Measurements from ENCODE around the gene PCGF3. TPM values are rescaled to one million over a fixed set of nuclear protein-coding genes. Genes with fewer than 3 reads are reported as not detected.

Gene PCGF3
- 10 to 100 TPM; 34.4 to 35.3 TPM for total RNA-seq

DNA sequence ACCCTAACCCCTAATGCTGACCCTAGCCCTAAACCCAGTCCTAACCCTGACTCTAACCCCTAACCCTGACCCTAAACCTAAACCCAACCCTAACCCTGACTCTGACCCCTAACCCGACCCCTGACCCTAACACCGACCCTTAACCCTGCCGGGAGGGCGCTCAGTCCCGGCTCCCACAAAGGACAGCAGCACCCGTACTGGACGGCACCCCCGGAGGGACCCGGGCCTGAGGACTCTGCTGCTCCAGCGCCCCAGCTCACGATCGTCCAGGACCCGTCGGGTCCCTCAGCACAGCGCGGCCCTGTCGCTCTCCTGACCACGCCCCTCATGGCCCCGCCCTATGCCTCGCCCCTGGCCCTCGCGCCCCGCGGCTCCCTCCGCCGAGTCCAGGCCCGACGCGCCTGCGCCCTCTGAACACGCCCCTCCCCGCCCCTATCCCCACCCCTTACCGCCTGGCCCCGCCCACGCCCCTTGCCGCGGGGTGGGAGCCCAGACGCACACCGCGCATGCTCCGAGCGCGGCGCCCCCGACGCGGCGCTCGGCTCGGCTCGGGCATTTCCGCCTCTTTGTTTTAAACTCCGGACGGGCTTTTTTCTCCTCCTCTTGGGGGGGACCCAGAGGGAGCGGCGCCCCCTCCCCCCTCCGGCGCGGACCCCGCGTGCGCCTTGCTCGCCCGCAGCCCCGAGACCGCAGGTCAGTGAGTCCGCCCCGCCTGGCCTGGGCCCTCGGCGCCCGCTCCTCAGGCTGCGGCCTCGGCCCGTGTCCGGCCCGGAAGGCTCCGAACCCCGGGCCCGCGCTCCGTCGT is at the start of gene PCGF3:
Gene PCGF3 (plus strand): TSS at position 555 of the 805 bp plus-strand sequence. CDS start 27,849 bp downstream, outside the sequence.
- ATAC-seq (replicated peaks): peak; percentile 99
- no peaks in the 10 kb centered on the region for H3K27me3 Mint-ChIP-seq
- peak within 1 kb of the TSS; percentile 88 for H3K27ac Mint-ChIP-seq
- H3K9me3 Mint-ChIP-seq: no peaks in the 10 kb centered on the region
- peaks cover 5% of the 10 kb centered on the region for H3K36me3 Mint-ChIP-seq (ENCODE audit: low read depth)
- peaks cover 15% of the 10 kb centered on the region for H3K4me1 Mint-ChIP-seq
- peak within 1 kb of the TSS; percentile 81 for H3K4me3 Mint-ChIP-seq

GRCh38 chr4:656436-657337 is 48.9 kb upstream of the PCGF3 start:
- no peaks in the 10 kb centered on the region for H3K4me1 Mint-ChIP-seq
- H3K36me3 Mint-ChIP-seq (ENCODE audit: low read depth): no peaks in the 10 kb centered on the region
- H3K27ac Mint-ChIP-seq: no peak overlapping the region
- ATAC-seq (replicated peaks): no peak
- no peak overlapping the region for H3K4me3 Mint-ChIP-seq
- H3K27me3 Mint-ChIP-seq: no peaks in the 10 kb centered on the region
- no peaks in the 10 kb centered on the region for H3K9me3 Mint-ChIP-seq

- no peaks in the 10 kb centered on the region for H3K4me1 Mint-ChIP-seq
- H3K36me3 Mint-ChIP-seq (ENCODE audit: low read depth): no peaks in the 10 kb centered on the region
- H3K4me3 Mint-ChIP-seq: no peak overlapping the region
- H3K27me3 Mint-ChIP-seq: no peaks in the 10 kb centered on the region
- H3K9me3 Mint-ChIP-seq: no peaks in the 10 kb centered on the region
- ATAC-seq (replicated peaks): no peak
- no peak overlapping the region for H3K27ac Mint-ChIP-seq
Measured at GRCh38 chr4:657338-657833, 48.2 kb upstream of the PCGF3 start.

GRCh38 chr4:657834-658667 is 47.6 kb upstream of the PCGF3 start:
- Mint-ChIP-seq H3K4me1 (no peaks in the 10 kb centered on the region), H3K9me3 (no peaks in the 10 kb centered on the region), H3K4me3 (no peak overlapping the region), H3K27ac (no peak overlapping the region), H3K27me3 (no peaks in the 10 kb centered on the region), H3K36me3 (ENCODE audit: low read depth) (no peaks in the 10 kb centered on the region)
- no peak for ATAC-seq (replicated peaks)

DNA sequence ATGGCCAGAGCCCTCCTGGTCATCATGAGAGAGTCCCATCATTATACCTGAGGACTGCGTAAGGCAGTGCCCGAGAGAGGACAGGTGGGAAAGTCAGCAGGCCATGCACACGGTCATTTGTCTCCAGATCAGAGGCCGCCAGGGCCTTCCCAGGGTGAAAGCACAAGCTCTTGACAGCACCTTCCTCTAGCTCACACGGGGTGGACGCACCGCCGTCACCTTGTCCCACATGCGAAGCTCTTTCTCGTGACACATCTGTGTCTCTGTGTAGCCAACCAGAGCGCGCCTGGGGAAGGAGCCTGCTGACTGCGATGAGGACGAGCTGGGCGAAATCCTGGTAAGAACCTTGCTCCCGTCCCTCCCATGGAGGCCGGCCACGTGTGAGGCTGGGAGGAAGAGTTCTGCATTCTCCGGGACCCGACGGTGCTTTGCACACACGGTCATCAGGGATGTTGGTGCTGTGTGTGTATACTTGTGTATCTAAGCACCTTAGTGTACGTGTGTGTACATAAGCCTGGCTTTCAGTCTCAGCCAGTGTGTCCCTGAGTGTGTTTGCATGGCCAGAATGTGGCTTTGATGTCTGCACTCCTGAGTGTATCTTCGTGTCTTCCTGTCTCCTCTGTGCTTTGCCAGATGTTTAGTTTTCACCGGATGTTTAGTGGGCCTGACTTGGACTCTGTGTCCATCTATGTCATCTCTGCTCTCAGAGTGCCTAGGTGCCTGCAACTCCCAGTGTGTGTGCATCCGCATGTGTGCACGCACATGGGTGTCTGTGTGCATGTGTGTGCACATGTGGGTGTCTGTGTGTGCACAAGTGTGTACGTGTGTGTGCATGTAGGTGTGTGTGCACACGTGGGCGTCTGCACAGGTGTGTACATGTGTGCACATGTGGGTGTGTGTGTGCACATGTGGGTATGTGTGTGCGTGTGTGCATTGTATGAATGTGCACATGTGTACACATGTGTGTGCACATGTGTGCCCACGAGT is 46.7 kb upstream of the PCGF3 start:
- Mint-ChIP-seq H3K27ac (no peak overlapping the region), H3K36me3 (ENCODE audit: low read depth) (no peaks in the 10 kb centered on the region), H3K4me3 (no peak overlapping the region), H3K9me3 (no peaks in the 10 kb centered on the region), H3K27me3 (no peaks in the 10 kb centered on the region), H3K4me1 (no peaks in the 10 kb centered on the region)
- no peak for ATAC-seq (replicated peaks)

DNA sequence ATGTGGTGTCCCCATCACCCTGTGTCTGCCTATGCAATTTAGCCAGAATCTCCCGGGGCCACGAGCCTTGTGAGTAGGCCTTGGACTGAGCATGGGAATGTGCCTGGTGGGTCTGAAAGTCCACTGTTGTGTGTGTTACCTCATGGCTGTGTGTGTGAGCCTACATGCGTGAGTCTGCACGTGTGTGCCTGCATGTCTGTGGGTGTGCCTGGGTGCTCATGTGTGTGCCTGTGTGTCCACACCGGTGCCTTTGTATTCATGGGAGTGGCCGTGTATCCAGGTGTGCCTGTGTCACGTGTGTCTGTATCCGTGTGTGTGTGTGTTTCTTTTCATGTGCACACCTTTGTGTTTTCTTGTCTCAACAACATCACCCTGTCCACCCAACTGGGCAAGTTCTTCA is 45.8 kb upstream of the PCGF3 start:
- no peak overlapping the region for H3K27ac Mint-ChIP-seq
- no peak for ATAC-seq (replicated peaks)
- no peaks in the 10 kb centered on the region for H3K4me1 Mint-ChIP-seq
- H3K9me3 Mint-ChIP-seq: no peaks in the 10 kb centered on the region
- H3K4me3 Mint-ChIP-seq: no peak overlapping the region
- H3K27me3 Mint-ChIP-seq: no peaks in the 10 kb centered on the region
- H3K36me3 Mint-ChIP-seq (ENCODE audit: low read depth): no peaks in the 10 kb centered on the region

DNA sequence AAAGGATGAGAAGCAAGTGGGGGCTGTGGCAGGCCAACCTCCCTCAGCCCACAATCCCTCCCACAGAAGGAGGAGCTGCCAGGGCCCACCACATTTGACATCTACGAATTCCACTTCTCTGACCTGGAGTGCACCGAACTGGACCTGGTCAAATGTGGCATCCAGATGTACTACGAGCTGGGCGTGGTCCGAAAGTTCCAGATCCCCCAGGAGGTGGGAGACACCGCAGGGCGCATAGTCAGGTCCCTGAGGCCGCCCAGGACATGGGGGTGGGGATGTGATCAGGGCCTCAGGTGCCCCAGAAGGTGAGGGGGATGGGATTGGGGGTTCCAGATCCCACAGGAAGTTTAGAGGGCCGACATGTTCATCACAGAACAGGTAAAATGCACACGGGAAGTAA is 45.2 kb upstream of the PCGF3 start:
- Mint-ChIP-seq H3K36me3 (ENCODE audit: low read depth) (no peaks in the 10 kb centered on the region), H3K27me3 (no peaks in the 10 kb centered on the region), H3K9me3 (no peaks in the 10 kb centered on the region), H3K4me3 (no peak overlapping the region), H3K27ac (no peak overlapping the region), H3K4me1 (no peaks in the 10 kb centered on the region)
- ATAC-seq (replicated peaks): no peak

GRCh38 chr4:661231-661630 is 44.4 kb upstream of the PCGF3 start:
- H3K27ac Mint-ChIP-seq: no peak overlapping the region
- no peaks in the 10 kb centered on the region for H3K27me3 Mint-ChIP-seq
- no peak for ATAC-seq (replicated peaks)
- H3K4me1 Mint-ChIP-seq: no peaks in the 10 kb centered on the region
- H3K4me3 Mint-ChIP-seq: no peak overlapping the region
- H3K36me3 Mint-ChIP-seq (ENCODE audit: low read depth): no peaks in the 10 kb centered on the region
- H3K9me3 Mint-ChIP-seq: no peaks in the 10 kb centered on the region

DNA sequence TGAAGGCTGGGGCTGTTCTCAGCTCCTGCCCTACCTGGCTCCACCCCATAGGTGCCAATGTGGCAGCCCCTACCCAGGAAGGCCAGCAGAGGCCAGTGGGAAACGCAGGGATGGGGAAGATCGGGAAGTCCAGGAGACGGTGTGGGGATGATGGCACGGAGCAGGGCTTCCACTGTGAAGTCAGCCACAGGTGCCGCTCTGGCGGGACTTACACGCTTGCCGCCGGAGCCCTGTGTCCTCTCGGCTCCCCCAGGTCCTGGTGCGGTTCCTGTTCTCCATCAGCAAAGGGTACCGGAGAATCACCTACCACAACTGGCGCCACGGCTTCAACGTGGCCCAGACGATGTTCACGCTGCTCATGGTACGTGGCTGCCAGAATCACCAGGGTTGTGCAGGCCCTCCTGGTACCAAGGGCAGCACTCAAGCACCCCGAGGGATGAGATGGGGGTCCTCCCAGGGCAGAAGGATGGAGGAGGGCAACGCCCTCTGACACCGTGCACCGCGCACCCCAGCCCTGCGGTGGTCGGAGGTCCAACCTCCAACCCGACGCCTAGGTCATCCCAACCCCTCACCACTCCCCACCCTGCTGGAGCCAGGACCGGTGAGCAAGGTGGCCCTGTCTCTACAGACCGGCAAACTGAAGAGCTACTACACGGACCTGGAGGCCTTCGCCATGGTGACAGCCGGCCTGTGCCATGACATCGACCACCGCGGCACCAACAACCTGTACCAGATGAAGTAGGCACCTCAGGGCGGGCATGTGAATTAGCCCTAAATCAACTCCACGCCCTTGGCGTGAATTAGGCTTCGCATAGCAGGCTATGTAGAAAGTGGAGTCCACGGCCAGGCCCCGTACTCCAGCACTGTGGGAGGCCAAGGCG is 43.5 kb upstream of the PCGF3 start:
- Mint-ChIP-seq H3K9me3 (no peaks in the 10 kb centered on the region), H3K4me1 (no peaks in the 10 kb centered on the region), H3K27ac (peak overlapping the region; percentile 84), H3K27me3 (no peaks in the 10 kb centered on the region), H3K4me3 (peak overlapping the region; percentile 79), H3K36me3 (ENCODE audit: low read depth) (no peaks in the 10 kb centered on the region)
- no peak for ATAC-seq (replicated peaks)

DNA sequence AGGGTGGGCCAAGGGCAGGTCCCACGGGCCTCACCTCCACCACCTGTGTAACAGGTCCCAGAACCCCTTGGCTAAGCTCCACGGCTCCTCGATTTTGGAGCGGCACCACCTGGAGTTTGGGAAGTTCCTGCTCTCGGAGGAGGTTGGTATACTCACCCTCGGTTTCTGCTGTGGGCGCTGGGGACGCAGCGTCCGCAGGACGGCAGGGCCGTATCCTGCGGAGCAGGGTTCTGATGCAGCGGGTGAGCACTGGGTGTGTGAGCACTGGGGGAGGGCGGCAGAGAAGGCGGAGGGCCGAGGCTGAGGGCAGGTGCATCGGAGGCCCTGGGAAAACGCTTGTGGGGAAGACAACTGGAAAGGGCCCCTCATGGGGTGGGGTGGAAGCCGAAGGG is 42.6 kb upstream of the PCGF3 start:
- Mint-ChIP-seq H3K9me3 (no peaks in the 10 kb centered on the region), H3K4me1 (no peaks in the 10 kb centered on the region), H3K27me3 (no peaks in the 10 kb centered on the region), H3K27ac (peak overlapping the region; percentile 84), H3K4me3 (peak overlapping the region; percentile 79), H3K36me3 (ENCODE audit: low read depth) (no peaks in the 10 kb centered on the region)
- ATAC-seq (replicated peaks): peak; percentile 20

DNA sequence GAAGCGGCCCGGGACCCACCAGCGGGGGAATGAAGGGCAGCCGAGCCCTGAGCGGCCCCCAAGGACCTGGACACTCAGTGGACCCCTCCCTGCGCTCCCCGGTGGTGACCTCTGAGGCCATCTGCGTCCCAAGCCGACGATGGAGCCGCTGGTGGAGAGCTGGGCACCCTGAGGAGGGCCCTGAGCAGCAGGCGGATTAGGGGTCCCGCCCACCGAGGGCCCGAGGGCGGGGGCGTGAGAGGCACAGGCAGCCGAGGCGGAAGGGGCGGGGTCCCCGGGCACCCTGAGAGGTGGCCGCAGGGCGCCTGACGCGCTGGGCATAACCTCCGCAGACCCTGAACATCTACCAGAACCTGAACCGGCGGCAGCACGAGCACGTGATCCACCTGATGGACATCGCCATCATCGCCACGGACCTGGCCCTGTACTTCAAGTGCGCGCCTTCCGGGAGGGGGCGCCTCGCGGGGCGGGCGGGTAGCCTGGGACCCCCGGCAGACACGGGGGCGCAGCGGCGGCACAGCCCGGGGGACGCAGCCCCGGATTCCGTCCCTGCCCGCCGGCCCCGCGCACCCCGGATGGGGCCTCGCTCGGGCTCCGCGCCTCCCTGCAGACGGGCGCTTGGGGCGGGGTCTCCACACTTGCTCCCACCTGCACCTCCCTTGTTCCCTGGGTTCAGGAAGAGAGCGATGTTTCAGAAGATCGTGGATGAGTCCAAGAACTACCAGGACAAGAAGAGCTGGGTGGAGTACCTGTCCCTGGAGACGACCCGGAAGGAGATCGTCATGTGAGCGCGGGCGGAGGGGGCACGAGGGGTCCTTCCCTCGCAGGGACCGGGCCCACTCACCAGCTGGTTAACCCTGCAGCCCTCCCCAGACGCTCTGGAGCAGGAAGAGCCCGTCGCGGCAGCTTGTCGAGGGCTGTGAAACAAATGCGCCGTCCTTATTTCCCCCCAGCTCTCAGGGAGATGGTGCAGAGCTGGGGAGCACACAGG is 41.9 kb upstream of the PCGF3 start:
- H3K9me3 Mint-ChIP-seq: no peaks in the 10 kb centered on the region
- peak overlapping the region; percentile 84 for H3K27ac Mint-ChIP-seq
- H3K4me1 Mint-ChIP-seq: no peaks in the 10 kb centered on the region
- no peaks in the 10 kb centered on the region for H3K36me3 Mint-ChIP-seq (ENCODE audit: low read depth)
- peak; percentile 79 for ATAC-seq (replicated peaks)
- peak overlapping the region; percentile 79 for H3K4me3 Mint-ChIP-seq
- no peaks in the 10 kb centered on the region for H3K27me3 Mint-ChIP-seq
